Astrocyte (in vitro differentiated cells and primary cell): ENCODE results near the gene ATXN1L.

Experiments
- CTCF ChIP-seq: IDR thresholded peaks from 2 replicates; pipeline ENCODE4 v1.5.1; 2011; ENCODE audit warnings: low read depth, mild to moderate bottlenecking, inconsistent platforms, low read length, moderate library complexity; ENCODE audit not compliant: insufficient read depth
- EZH2 ChIP-seq: IDR thresholded peaks from 2 replicates; pipeline ENCODE4 v1.6.1; 2012; ENCODE audit warnings: mild to moderate bottlenecking, low read length, inconsistent platforms; ENCODE audit not compliant: insufficient read depth

DNA sequence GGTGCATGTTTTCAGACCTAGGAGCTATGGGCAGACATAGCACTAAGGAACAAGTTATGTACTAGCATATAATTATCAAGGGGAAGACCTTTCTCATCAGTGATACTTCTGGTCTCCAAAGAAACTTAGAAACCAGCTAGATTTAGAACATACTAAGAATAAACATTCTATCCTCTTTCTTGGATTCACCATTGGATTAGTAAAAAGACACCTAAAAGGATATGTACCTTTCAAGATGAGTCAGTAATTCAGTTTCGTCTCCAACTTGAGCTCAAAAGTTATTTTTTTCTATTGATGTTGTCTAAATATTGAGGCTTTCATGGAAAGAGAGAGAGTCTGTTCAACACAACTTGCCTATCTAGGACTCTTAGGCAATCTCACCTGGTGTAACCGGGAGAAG, 25.0 kb downstream of the ATXN1L start:
- no peak for TF ChIP-seq CTCF
- no peak for TF ChIP-seq EZH2
